Panc1 (cell line): Measurements from ENCODE around the gene TREX2. TPM values are rescaled to one million over a fixed set of nuclear protein-coding genes. Genes with fewer than 3 reads are reported as not detected.

Experiments
- ATAC-seq: fragments of 200-7000 bp; cut with Tn5 transposase; 2 replicates; pipeline ENCODE4 v1.9.1; 2020; ENCODE audit warnings: mild to moderate bottlenecking, moderate library complexity
- BruUV-seq: library from RNA; stranded (reverse); fragments of 400-500 nt; replicated peaks from 2 replicates; lab custom pipeline; 2021; lab: Mats Ljungman, UMichigan
- CTCF ChIA-PET: fragments of 300-600 bp; sonication (Branson Sonifier 250); formaldehyde crosslinking; loops from one replicate; lab custom pipeline; 2022; ENCODE audit warnings: antibody characterized with exemption; lab: Charles Lee
- POLR2A ChIA-PET: fragments of 300-600 bp; sonication (Branson Sonifier 250); formaldehyde crosslinking; loops from one replicate; lab custom pipeline; 2022; ENCODE audit warnings: antibody characterized with exemption; lab: Charles Lee
- DNase-seq: peaks from one replicate; pipeline ENCODE4 v3.0.0-alpha.2; 2010; ENCODE audit warnings: low read depth, low spot score
- H3K27ac ChIP-seq: 2 replicates; pipeline ENCODE4 v1.5.1; 2011; ENCODE audit warnings: mild to moderate bottlenecking, low read length, inconsistent platforms
- H3K27me3 ChIP-seq: fragments of 200-500 bp; sonication (Bioruptor generic); 2 replicates; pipeline ENCODE4 v1.6.0; 2014; ENCODE audit warnings: low read length, inconsistent platforms; ENCODE audit not compliant: control insufficient read depth, insufficient read depth
- H3K36me3 ChIP-seq: fragments of 200-500 bp; sonication (Bioruptor generic); 2 replicates; pipeline ENCODE4 v1.5.1; 2014; ENCODE audit warnings: inconsistent platforms, mild to moderate bottlenecking, low read length, moderate library complexity; ENCODE audit not compliant: control insufficient read depth, insufficient read depth
- H3K4me1 ChIP-seq: 2 replicates; pipeline ENCODE4 v1.5.1; 2011; ENCODE audit warnings: inconsistent platforms, mild to moderate bottlenecking, low read length, moderate library complexity; ENCODE audit not compliant: control insufficient read depth, insufficient read depth
- H3K4me3 ChIP-seq, 2 experiments: 2 replicates each; pipeline ENCODE4 v1.5.1; 2011 to 2012; ENCODE audit warnings: low read depth in 2 of 2, low read length in 2 of 2, mild to moderate bottlenecking in 2 of 2, inconsistent platforms in 1 of 2, moderate library complexity in 1 of 2
- H3K9me3 ChIP-seq: fragments of 200-500 bp; sonication (Bioruptor generic); 2 replicates; pipeline ENCODE4 v1.5.1; 2014; ENCODE audit warnings: low read depth, mild to moderate bottlenecking, inconsistent platforms, low read length, moderate library complexity; ENCODE audit not compliant: control insufficient read depth, insufficient read depth
- CTCF ChIP-seq: fragments of 450-650 bp; IDR thresholded peaks from 2 replicates; pipeline ENCODE4 v1.5.1; 2017; ENCODE audit warnings: mild to moderate bottlenecking
- POLR2AphosphoS5 ChIP-seq: IDR thresholded peaks from 2 replicates; pipeline ENCODE4 v1.6.1; 2012; ENCODE audit warnings: mild to moderate bottlenecking, low read depth, low read length, moderate library complexity
- SIN3A ChIP-seq: IDR thresholded peaks from 2 replicates; pipeline ENCODE4 v1.6.1; 2012; ENCODE audit warnings: low read depth, mild to moderate bottlenecking, low read length, moderate library complexity, borderline replicate concordance; ENCODE audit not compliant: insufficient read depth
- TCF7L2 ChIP-seq: IDR thresholded peaks from 2 replicates; pipeline ENCODE4 v1.6.1; 2011; ENCODE audit warnings: mild to moderate bottlenecking, low read depth, low read length, inconsistent platforms
- in situ Hi-C: cut with HindIII; loops from 2 replicates; pipeline ENCODE4 v1.10.0; 2016; ENCODE audit warnings: low sequenced_read_pairs, low pct_unique_long_range_greater_than_20kb
- intact Hi-C: fragments of 100-400 bp; cut with micrococcal nuclease; formaldehyde crosslinking; loops from one replicate; pipeline ENCODE4 v1.10.0; 2022; ENCODE audit not compliant: unreplicated experiment
- total RNA-seq: library from RNA; stranded (reverse); gene quantifications from one replicate; pipeline ENCODE4 v1.2.1, GENCODE V29; 2021; ENCODE audit not compliant: unreplicated experiment
- TF ChIP-seq, protein P1 (sequence below), 2 experiments: IDR thresholded peaks; 2 replicates each; pipeline ENCODE4 v1.6.1; 2011 to 2012; ENCODE audit warnings: low read depth in 2 of 2, control low read depth in 1 of 2, low read length in 1 of 2, mild to moderate bottlenecking in 1 of 2, moderate library complexity in 1 of 2; ENCODE audit not compliant: insufficient read depth in 1 of 2

TREX2 gene
- total RNA-seq, 1 experiment from 2014 or later: 2.4 TPM

DNA sequence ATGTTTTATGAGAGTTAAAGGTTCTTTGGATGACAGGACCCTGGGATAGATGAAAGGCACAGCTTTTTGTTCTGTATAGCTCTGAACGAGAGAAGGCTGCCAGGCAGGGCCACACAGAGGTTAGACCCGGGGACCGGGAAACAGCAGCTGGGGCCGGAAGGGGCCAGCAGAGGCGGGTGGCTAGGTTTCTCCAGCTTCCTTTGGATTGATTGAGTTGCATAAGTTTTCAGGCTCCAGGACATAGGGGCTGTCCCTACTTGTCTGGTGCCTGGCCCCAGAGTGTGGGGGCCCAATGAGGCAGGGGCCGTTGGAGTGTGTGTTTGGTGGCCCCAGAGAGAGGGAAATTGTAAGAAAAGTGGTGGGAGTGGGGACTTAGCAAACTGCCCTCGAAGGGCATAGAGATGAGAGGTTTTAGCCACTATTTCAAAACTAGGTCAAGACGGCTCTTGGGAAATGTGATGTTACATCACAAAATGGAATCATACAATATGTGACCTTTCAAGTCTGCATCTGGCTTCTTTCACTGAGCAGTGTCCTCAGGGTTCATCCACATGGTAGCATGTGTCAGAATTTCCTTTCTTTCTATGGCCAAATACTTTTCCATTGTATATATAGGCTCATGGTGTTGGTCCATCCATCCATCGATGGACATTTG, 30.9 kb downstream of the TREX2 start:
- DNase-seq: no peak
- no peak for ATAC-seq
- no peaks in the 10 kb centered on the region; the same call in 1 of the 2 replicates for H3K27me3 ChIP-seq
- no peak overlapping the region for H3K4me3 ChIP-seq
- ChIA-PET POLR2A (no interaction called here), CTCF (no interaction called here)
- H3K9me3 ChIP-seq: no peaks in the 10 kb centered on the region
- TF ChIP-seq SIN3A: no peak
- TF ChIP-seq POLR2AphosphoS5: no peak
- no peak for TF ChIP-seq CTCF
- in situ Hi-C loops: no loop called here
- H3K4me1 ChIP-seq: no peaks in the 10 kb centered on the region
- no peak overlapping the region for H3K27ac ChIP-seq
- BruUV-seq: no TSS peak
- H3K36me3 ChIP-seq: no peaks in the 10 kb centered on the region
- intact Hi-C loops: no loop called here

GRCh38 chrX:153413731-153414130, 32.1 kb downstream of the TREX2 start:
- H3K27me3 ChIP-seq: no peaks in the 10 kb centered on the region; the same call in 1 of the 2 replicates
- CTCF ChIA-PET: interaction anchor here (0.7 kb wide), 2 partner anchors 443 to 472 kb away, joined by 3 read pairs; no protein-coding TSS in a partner anchor
- intact Hi-C loops (no loop called here), in situ Hi-C loops (no loop called here)
- H3K9me3 ChIP-seq: no peaks in the 10 kb centered on the region
- POLR2A ChIA-PET: interaction anchor here (0.6 kb wide), 1 partner anchor 60 kb away, joined by 3 read pairs; no protein-coding TSS in a partner anchor
- TF ChIP-seq POLR2AphosphoS5: no peak
- TF ChIP-seq TCF7L2: no peak
- no peak for TF ChIP-seq SIN3A
- TF ChIP-seq, protein P1, sequence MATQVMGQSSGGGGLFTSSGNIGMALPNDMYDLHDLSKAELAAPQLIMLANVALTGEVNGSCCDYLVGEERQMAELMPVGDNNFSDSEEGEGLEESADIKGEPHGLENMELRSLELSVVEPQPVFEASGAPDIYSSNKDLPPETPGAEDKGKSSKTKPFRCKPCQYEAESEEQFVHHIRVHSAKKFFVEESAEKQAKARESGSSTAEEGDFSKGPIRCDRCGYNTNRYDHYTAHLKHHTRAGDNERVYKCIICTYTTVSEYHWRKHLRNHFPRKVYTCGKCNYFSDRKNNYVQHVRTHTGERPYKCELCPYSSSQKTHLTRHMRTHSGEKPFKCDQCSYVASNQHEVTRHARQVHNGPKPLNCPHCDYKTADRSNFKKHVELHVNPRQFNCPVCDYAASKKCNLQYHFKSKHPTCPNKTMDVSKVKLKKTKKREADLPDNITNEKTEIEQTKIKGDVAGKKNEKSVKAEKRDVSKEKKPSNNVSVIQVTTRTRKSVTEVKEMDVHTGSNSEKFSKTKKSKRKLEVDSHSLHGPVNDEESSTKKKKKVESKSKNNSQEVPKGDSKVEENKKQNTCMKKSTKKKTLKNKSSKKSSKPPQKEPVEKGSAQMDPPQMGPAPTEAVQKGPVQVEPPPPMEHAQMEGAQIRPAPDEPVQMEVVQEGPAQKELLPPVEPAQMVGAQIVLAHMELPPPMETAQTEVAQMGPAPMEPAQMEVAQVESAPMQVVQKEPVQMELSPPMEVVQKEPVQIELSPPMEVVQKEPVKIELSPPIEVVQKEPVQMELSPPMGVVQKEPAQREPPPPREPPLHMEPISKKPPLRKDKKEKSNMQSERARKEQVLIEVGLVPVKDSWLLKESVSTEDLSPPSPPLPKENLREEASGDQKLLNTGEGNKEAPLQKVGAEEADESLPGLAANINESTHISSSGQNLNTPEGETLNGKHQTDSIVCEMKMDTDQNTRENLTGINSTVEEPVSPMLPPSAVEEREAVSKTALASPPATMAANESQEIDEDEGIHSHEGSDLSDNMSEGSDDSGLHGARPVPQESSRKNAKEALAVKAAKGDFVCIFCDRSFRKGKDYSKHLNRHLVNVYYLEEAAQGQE (IDR thresholded peaks at IDR 0.05; ENCODE audit: insufficient read depth in 1 of 2, low read depth in 2 of 2, low read length in 1 of 2): no peak
- no peak for TF ChIP-seq CTCF
- DNase-seq (no peak), ATAC-seq (no peak)
- H3K4me3 ChIP-seq: no peak overlapping the region
- no TSS peak for BruUV-seq
- no peaks in the 10 kb centered on the region for H3K4me1 ChIP-seq
- H3K36me3 ChIP-seq: no peaks in the 10 kb centered on the region
- H3K27ac ChIP-seq: no peak overlapping the region
